ENCODE results near the gene PTCD3.

DNA sequence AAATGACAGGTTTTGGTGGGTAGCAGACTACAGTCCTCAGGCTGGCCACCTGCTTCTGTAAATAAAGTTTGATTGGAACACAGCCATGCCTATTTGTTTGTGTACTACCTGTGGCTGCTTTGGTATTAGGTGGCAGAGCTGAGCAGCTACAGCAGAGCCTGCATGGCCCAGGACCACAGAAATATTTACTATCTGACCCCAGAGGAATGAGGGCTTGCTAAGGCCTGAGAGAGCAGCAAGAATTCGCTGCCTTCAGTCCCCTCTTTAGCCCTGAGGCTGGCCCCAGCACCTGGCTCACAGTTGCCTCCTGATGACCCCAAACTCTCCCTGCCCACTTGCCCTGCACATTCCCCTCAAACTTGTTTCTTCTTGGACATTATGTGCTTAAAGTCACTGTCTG lies 32.8 kb upstream of the PTCD3 start:
- TF ChIP-seq, protein P1, sequence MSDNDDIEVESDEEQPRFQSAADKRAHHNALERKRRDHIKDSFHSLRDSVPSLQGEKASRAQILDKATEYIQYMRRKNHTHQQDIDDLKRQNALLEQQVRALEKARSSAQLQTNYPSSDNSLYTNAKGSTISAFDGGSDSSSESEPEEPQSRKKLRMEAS (IDR thresholded peaks at IDR 0.05; ENCODE audit: low read depth) = no peak
- TF ChIP-seq, protein P2, sequence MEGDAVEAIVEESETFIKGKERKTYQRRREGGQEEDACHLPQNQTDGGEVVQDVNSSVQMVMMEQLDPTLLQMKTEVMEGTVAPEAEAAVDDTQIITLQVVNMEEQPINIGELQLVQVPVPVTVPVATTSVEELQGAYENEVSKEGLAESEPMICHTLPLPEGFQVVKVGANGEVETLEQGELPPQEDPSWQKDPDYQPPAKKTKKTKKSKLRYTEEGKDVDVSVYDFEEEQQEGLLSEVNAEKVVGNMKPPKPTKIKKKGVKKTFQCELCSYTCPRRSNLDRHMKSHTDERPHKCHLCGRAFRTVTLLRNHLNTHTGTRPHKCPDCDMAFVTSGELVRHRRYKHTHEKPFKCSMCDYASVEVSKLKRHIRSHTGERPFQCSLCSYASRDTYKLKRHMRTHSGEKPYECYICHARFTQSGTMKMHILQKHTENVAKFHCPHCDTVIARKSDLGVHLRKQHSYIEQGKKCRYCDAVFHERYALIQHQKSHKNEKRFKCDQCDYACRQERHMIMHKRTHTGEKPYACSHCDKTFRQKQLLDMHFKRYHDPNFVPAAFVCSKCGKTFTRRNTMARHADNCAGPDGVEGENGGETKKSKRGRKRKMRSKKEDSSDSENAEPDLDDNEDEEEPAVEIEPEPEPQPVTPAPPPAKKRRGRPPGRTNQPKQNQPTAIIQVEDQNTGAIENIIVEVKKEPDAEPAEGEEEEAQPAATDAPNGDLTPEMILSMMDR (IDR thresholded peaks at IDR 0.05) = no peak
- TF ChIP-seq CHD2 (IDR thresholded peaks at IDR 0.05; ENCODE audit: low read length, partially characterized antibody) (no peak), RAD21 (IDR thresholded peaks at IDR 0.05; ENCODE audit: low read length) (no peak), GABPA (IDR thresholded peaks at IDR 0.05; ENCODE audit: low read depth) (no peak), EP300 (IDR thresholded peaks at IDR 0.05; ENCODE audit: borderline replicate concordance in 1 of 2, low read depth in 1 of 2, low read length in 1 of 2) (no peak), SIN3A (IDR thresholded peaks at IDR 0.05; ENCODE audit: borderline replicate concordance, low read depth, low read length) (no peak), TEAD4 (IDR thresholded peaks at IDR 0.05; ENCODE audit: borderline replicate concordance, insufficient read depth) (no peak), TAF1 (IDR thresholded peaks at IDR 0.05; ENCODE audit: borderline replicate concordance, low read depth, low read length) (no peak), SMC3 (IDR thresholded peaks at IDR 0.05; ENCODE audit: low read depth, low read length) (no peak), POLR2AphosphoS5 (IDR thresholded peaks at IDR 0.05; ENCODE audit: low read depth, low read length) (no peak)
- TF ChIP-seq, protein P3, sequence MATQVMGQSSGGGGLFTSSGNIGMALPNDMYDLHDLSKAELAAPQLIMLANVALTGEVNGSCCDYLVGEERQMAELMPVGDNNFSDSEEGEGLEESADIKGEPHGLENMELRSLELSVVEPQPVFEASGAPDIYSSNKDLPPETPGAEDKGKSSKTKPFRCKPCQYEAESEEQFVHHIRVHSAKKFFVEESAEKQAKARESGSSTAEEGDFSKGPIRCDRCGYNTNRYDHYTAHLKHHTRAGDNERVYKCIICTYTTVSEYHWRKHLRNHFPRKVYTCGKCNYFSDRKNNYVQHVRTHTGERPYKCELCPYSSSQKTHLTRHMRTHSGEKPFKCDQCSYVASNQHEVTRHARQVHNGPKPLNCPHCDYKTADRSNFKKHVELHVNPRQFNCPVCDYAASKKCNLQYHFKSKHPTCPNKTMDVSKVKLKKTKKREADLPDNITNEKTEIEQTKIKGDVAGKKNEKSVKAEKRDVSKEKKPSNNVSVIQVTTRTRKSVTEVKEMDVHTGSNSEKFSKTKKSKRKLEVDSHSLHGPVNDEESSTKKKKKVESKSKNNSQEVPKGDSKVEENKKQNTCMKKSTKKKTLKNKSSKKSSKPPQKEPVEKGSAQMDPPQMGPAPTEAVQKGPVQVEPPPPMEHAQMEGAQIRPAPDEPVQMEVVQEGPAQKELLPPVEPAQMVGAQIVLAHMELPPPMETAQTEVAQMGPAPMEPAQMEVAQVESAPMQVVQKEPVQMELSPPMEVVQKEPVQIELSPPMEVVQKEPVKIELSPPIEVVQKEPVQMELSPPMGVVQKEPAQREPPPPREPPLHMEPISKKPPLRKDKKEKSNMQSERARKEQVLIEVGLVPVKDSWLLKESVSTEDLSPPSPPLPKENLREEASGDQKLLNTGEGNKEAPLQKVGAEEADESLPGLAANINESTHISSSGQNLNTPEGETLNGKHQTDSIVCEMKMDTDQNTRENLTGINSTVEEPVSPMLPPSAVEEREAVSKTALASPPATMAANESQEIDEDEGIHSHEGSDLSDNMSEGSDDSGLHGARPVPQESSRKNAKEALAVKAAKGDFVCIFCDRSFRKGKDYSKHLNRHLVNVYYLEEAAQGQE (IDR thresholded peaks at IDR 0.05; ENCODE audit: low read depth, low read length) = no peak
